HL-60 (cell line): Measurements from ENCODE around the gene RARRES1.

Source experiments
- GABPA ChIP-seq: IDR thresholded peaks from 2 replicates; pipeline ENCODE4 v1.6.1; 2012; ENCODE audit warnings: low read depth
- POLR2AphosphoS5 ChIP-seq: IDR thresholded peaks from 2 replicates; pipeline ENCODE4 v1.6.1; 2012; ENCODE audit warnings: low read depth
- SPI1 ChIP-seq: IDR thresholded peaks from 2 replicates; pipeline ENCODE4 v1.6.1; 2012; ENCODE audit warnings: low read depth, mild to moderate bottlenecking, borderline replicate concordance
- TF ChIP-seq, protein P1 (sequence below): IDR thresholded peaks from one replicate; pipeline ENCODE4 v1.5.1; 2011; ENCODE audit warnings: low read length, control low read depth, inconsistent platforms; ENCODE audit not compliant: insufficient read depth

DNA sequence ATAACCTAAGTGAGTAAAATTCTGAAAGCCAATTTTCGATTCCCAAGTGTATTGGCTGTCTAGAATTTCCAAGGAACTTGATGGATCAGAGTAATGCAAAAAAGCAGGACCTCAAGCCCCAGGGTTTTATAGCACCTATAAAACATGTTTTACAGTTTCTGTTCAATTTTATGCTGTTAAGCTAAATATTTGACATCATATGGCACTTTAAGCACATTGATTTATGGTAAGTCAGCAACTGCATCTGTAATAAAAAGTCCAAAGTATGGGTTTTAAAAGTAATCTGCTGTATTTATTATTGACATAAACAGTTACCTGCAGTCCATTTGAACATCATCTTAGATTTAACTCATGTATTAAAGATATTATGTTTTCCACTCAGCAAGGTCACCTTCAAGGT, 49.6 kb upstream of the RARRES1 start:
- no peak for TF ChIP-seq POLR2AphosphoS5
- TF ChIP-seq, protein P1, sequence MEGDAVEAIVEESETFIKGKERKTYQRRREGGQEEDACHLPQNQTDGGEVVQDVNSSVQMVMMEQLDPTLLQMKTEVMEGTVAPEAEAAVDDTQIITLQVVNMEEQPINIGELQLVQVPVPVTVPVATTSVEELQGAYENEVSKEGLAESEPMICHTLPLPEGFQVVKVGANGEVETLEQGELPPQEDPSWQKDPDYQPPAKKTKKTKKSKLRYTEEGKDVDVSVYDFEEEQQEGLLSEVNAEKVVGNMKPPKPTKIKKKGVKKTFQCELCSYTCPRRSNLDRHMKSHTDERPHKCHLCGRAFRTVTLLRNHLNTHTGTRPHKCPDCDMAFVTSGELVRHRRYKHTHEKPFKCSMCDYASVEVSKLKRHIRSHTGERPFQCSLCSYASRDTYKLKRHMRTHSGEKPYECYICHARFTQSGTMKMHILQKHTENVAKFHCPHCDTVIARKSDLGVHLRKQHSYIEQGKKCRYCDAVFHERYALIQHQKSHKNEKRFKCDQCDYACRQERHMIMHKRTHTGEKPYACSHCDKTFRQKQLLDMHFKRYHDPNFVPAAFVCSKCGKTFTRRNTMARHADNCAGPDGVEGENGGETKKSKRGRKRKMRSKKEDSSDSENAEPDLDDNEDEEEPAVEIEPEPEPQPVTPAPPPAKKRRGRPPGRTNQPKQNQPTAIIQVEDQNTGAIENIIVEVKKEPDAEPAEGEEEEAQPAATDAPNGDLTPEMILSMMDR = no peak
- no peak for TF ChIP-seq GABPA
- no peak for TF ChIP-seq SPI1
